22Rv1 (cell line): ENCODE data around the gene TEKT5.

Experiments used
- CTCF ChIP-seq: fragments of 450-650 bp; IDR thresholded peaks from 2 replicates; pipeline ENCODE4 v1.5.1; 2017; ENCODE audit warnings: mild to moderate bottlenecking
- ZFX ChIP-seq: fragments of 450-650 bp; IDR thresholded peaks from 2 replicates; pipeline ENCODE4 v1.6.1; 2017; ENCODE audit warnings: antibody characterized with exemption, borderline replicate concordance

- TF ChIP-seq CTCF (no peak), ZFX (no peak)
These were observed 41.8 kb downstream of the TEKT5 start for GRCh38 chr16:10652730-10653590.
